H4 (cell line): ENCODE measurements around the gene ARHGEF7. TPM values are rescaled to one million over a fixed set of nuclear protein-coding genes. Genes with fewer than 3 reads are reported as not detected.
A peak's percentile ranks its signal among the peaks of the same experiment; 100 is the strongest.
"Not testable (repeated sequence)": the region's sequence is repeated elsewhere in the genome, so short reads cannot be mapped to it uniquely, and the experiment has no call there.

Experiments
- DNase-seq: peaks from one replicate; pipeline ENCODE4 v3.0.0-alpha.2; 2015; ENCODE audit warnings: low spot score
- total RNA-seq: library from RNA; depleted of rRNA; stranded (reverse); fragments of >200 nt; shearing (Covaris generic); gene quantifications from 2 replicates; pipeline ENCODE4 v1.2.3, GENCODE V29; 2014

The ARHGEF7 gene
- total RNA-seq, 1 experiment from 2014 or later: 8.5 TPM

DNA sequence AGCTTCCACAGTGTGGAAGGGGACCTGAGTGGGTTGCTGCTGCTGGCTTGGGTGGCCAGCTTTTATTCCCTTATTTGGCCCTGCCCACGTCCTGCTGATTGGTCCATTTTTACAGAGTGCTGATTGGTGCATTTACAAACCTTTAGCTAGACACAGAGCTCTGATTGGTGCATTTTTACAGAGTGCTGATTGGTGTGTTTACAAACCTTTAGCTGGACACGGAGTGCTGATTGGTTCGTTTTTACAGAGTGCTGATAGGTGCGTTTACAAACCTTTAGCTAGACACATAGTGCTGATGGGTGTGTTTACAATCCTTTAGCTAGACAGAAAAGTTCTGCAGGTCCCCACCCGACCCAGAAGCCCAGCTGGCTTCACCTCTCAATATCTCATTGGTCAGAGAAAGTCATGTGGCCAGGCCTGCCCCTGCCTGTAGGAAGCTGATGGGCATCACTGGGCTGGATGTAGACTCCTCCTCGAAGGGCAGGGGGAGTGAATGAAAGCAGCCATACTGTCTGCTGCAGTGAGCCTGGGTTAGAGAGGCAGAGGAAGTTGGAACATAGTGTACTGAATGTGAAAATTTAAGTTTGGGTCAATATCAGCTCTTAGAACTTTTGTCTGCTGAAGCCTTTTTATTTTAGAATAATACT is 83.7 kb downstream of the ARHGEF7 start:
- not testable (repeated sequence) for DNase-seq

GRCh38 chr13:111201304-111201940 is 86.3 kb downstream of the ARHGEF7 start:
- DNase-seq: no peak

- no peak for DNase-seq
These were observed 87.1 kb downstream of the ARHGEF7 start for GRCh38 chr13:111202156-111202621.

DNA sequence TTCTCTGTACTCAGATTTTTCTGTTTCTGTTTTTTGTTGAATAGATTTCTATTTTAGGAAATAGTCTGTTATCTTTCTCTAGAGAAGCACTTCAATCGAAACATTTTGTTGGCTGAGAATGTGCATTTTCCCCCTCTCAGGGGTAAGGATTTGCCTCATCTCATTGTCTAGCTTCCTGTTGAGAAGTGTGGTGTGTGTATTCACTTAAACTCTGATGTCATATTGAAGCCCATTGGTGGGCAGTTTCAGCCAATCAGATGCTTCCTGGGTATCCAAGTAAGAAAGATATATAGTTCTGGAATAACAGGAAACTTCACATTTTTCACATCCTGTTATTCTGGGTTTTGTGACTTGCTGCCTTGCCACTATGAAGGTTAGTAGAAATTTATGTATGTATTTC is 87.6 kb downstream of the ARHGEF7 start:
- peak; percentile 31 for DNase-seq

- DNase-seq: no peak
These were observed 88.8 kb downstream of the ARHGEF7 start for GRCh38 chr13:111203736-111204389.

DNA sequence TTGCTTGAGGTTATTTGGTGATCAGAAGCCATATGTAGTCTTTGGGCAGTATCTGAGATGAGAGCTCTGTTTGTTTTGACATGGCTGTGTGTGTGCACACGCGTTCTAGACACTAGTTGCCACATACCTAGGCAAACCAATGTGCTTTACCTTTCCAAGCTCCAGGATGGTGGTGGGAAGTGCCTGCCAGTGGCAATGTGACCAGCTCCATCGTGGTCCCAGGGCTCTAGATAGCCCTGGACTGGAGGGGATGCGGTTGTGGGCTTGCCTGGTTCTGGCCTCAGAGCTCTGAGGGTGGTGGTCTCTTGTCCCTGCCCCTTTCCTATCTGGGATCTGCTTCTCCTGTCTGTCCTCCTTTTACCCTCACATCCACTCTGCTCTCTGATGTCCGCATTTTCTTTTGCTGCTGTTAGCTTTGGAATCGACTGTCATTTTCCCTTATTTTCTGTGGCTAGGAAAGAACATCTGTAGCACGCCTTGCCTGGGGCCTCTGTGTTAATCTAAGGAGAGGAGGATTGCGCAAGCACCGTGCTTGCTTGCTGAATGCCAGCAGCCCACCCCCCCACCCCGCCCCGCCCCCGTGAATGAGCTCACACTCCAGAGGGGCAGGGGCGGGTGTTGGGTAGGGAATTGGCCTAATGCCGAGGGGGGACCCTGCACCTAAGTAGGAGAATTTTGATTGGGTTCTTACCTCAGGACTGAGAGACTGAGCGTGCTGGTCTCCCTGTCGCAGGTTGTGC is 89.5 kb downstream of the ARHGEF7 start:
- no peak for DNase-seq

DNA sequence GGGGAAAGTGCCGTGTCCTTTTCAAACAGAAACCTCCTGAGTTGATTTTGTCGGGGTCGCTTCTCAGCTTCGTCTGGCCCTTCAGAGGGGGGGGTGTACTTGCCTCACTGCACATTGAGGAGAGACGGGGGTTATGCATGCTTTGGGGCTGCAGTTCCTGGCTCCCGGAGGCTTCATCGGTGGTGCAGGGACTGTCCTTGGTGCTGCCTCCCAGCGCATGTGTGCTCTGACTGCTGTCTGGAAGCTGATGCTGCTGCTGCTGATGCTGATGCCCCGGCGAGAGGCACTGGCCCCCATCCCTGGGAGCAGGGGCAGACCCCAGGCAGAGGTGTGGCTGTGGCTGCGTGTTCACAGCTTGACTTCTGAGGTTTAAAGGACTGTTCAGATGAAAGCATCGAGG is 91.0 kb downstream of the ARHGEF7 start:
- DNase-seq: no peak

- DNase-seq: no peak
These were observed 94.5 kb downstream of the ARHGEF7 start for GRCh38 chr13:111209613-111210012.

GRCh38 chr13:111210091-111210490 is 95.0 kb downstream of the ARHGEF7 start:
- DNase-seq: no peak

GRCh38 chr13:111210544-111211469 is 95.7 kb downstream of the ARHGEF7 start:
- no peak for DNase-seq

- no peak for DNase-seq
These were observed 96.8 kb downstream of the ARHGEF7 start for GRCh38 chr13:111211789-111212516.

GRCh38 chr13:111212517-111212873 is 97.4 kb downstream of the ARHGEF7 start:
- DNase-seq: no peak

GRCh38 chr13:111213964-111214726 is 99.0 kb downstream of the ARHGEF7 start:
- DNase-seq: no peak

DNA sequence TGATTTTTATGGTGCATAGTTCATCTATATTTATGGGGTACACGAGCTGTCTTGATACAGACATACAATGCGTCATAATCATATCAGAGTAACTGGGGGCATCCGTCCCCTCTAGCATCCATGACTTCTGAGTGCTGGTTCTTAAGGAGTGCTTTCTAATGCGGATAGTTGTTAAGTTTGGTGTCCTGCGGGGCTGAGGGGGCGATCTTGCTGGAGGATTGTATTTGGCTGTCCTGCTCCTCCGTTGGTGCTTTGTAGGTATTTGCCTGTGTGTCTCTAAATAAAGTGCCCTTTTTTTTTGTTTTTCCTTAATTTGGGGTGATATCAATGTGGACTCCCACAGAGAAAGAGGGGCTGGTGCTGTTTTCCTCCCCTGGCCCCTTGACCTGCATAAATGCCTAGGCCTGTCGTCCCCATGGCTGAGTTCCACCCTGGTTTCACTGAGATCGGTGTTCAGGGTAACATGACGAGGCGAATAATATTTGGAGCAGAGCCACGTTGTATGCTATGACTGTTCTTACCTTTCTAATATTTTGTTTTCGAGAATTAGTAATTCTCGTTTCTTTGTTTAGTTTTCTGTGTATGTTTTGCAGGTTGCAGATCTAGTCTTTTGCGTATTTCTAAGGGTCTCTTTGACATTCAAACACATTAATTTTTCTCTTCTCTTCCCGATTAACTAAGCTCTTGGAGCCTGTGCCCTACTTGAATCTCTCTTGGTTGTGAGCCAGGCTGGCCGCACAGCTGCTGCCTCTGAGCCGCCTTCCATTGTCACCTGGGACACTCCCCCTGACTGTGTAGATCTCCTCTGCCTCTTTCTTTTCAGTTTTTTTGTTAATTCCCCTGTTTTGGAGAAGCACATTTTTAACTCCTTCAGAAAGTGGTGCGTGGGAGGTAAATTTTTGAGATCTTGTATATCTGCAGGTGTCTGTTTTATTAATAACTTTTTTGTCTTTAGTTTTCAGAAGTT is 100.3 kb downstream of the ARHGEF7 start:
- no peak for DNase-seq

DNA sequence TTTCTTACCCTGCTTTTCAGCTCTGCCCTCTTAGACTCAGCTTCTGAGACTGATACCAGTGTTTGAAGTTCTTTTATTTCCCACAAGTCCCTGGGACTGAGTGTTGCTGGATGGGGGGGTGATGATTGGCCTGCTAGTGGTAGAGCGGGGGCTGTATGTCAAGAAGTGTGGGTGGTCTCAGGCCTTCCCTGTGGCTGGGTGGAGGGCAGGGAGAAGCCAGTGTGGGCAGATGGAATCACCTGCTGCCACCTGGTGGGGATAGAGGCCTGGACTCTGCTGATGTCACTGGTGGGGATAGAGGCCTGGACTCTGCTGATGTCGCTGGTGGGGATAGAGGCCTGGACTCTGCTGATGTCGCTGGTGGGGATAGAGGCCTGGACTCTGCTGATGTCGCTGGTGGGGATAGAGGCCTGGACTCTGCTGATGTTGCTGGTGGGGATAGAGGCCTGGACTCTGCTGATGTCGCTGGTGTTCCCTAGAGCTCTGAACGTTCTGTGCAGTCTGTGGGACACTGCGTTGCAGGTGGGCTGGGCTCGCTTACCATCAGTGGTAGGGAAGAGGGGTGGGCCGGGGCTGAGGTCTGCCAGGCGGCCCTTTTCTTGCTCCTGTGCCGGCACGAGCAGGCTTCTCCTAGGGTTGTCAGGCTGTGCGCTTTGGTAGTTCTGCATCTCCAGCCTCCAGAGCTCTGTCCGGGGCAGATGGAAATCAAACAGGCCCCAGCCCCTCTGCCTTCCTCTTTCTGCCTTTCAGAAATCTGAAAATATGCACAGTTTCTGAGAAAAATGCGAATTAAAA is 101.3 kb downstream of the ARHGEF7 start:
- DNase-seq: no peak

DNA sequence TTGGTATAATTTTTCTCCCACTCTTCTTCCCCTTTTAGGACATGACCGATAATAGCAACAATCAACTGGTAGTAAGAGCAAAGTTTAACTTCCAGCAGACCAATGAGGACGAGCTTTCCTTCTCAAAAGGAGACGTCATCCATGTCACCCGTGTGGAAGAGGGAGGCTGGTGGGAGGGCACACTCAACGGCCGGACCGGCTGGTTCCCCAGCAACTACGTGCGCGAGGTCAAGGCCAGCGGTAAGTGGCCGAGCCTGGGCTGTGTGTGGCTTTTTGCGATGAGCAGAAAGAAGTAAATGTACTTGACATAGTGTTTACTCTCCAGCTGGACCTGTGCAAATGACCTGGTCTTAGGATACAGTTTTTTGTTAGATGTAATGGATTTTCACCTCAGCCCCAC is 102.5 kb downstream of the ARHGEF7 start:
- DNase-seq: no peak

DNA sequence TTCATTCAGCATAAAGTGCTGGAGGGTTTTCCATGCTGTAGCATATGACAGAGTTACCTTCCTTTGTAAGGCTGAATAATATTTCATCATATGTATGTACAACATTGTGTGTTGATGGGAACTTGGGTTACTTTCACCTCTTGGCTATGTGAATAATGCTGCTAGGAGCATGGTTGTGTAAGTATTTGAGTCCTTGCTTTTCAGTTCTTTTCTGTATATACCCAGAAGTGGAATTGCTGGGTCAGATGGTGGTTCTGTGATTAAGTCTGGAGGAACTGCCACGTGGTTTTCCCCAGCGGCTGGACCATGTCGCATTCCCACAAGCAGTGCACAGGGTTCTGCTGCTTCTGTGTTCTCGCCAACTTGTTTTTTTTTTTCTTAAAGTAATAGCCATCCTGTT is 104.2 kb downstream of the ARHGEF7 start:
- DNase-seq: no peak

GRCh38 chr13:111219950-111220349 is 104.8 kb downstream of the ARHGEF7 start:
- DNase-seq: no peak
